D721Med (cell line): ENCODE results near the gene SSPN.

Source experiments
- DNase-seq: peaks from one replicate; pipeline ENCODE4 v3.0.0; 2011; ENCODE audit warnings: low spot score; ENCODE audit not compliant: insufficient read length
- FAIRE-seq: peaks from 2 replicates; lab custom pipeline; 2011; peaks lifted over from hg19 to GRCh38; lab: Jason Lieb, UNC
- CTCF ChIP-seq: IDR thresholded peaks from 2 replicates; pipeline ENCODE4 v1.5.1; 2012; ENCODE audit warnings: mild to moderate bottlenecking, control low read depth; ENCODE audit not compliant: insufficient read depth; ENCODE audit errors: missing control alignments

Gene SSPN

DNA sequence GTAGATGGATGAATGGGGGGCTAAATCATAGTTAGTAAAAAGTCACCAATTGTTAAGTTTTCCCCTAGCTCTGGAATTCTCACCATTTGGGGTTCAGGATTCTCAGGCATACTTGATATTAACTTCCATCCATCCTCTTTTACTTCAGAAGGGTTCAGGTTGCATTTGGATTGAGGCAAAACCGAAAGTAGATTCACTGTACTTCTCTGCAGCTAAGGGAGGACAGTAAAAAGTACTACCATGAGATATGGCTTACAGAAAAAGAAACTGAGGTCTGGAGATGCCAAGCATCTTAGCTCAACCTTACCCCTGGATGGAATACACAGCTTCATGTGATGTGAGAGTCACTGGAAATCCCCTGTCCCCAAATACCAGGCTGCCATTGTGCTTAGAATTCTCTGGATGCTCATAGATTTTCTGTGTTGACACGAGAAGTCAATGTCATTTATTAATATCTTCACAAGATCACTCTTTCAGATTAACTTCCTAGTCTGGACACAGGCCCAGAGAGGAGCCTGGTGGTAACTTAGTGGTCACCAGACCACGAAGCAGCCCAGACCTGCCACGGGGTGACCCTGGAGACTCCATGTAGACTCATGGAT lies 87.1 kb downstream of the SSPN start:
- no peak for DNase-seq
- no peak for FAIRE-seq
- no peak for TF ChIP-seq CTCF

DNA sequence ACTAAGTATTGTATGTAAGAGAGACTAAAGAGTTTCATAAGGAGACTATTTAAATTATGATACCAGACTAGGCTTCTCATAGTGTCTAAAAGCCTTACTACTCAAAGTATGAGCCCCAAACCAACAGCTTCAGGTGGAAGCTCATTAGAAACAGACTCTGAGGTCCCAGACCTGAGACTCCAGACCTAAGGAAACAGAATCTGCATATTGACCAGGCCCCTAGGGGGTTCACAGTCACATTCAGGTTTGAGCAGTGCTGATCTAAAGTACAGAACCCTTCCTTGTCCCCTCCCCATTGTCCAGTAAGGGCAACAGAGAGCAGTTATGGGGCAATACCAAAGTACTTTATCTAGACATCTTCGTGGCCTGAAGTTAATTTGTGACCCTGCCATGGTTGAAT lies 87.7 kb downstream of the SSPN start:
- DNase-seq (no peak), FAIRE-seq (no peak)
- no peak for TF ChIP-seq CTCF

DNA sequence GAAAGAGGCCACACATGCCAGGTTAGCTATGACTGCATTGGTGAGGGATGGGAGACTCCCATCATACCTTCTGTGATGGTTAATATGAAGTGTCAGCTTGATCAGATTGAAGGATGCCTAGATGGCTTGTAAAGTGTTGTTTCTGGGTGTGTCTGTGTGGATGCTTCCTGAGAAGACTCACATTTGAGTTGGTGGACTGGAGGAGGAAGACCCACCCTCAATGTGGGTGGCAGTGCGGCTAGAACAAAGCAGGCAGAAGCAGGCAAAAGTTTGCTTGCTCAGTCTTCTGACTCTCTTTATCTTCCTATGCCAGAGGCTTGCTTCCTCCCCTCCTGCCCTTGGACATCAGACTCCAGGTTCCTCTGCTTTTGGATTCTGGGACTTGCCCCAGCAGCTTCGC lies 88.2 kb downstream of the SSPN start:
- no peak for TF ChIP-seq CTCF
- FAIRE-seq, result no peak

GRCh38 chr12:26285401-26285800 lies 90.0 kb downstream of the SSPN start:
- no peak for FAIRE-seq
- DNase-seq, result no peak
- TF ChIP-seq CTCF, result no peak

More for the DNA sequence above, 88.2 kb downstream of the SSPN start:
- no peak for DNase-seq

GRCh38 chr12:26286186-26286585 lies 90.8 kb downstream of the SSPN start:
- no peak for DNase-seq
- TF ChIP-seq CTCF, result no peak
- no peak for FAIRE-seq

GRCh38 chr12:26287671-26288381 lies 92.5 kb downstream of the SSPN start:
- no peak for DNase-seq
- no peak for FAIRE-seq
- TF ChIP-seq CTCF, result no peak

- TF ChIP-seq CTCF, result no peak
- FAIRE-seq (no peak), DNase-seq (no peak)
These were observed 95.2 kb downstream of the SSPN start for GRCh38 chr12:26290565-26290964.
